NCI-H2171 (cell line): ENCODE data around the gene OTOGL.
A peak's percentile ranks its signal among the peaks of the same experiment; 100 is the strongest.
"Not testable (repeated sequence)": the region's sequence is repeated elsewhere in the genome, so short reads cannot be mapped to it uniquely, and the experiment has no call there.

Experiments
- DNase-seq: peaks from one replicate; lab custom pipeline; 2025; lab: John Stamatoyannopoulos, UW

The OTOGL gene

DNA sequence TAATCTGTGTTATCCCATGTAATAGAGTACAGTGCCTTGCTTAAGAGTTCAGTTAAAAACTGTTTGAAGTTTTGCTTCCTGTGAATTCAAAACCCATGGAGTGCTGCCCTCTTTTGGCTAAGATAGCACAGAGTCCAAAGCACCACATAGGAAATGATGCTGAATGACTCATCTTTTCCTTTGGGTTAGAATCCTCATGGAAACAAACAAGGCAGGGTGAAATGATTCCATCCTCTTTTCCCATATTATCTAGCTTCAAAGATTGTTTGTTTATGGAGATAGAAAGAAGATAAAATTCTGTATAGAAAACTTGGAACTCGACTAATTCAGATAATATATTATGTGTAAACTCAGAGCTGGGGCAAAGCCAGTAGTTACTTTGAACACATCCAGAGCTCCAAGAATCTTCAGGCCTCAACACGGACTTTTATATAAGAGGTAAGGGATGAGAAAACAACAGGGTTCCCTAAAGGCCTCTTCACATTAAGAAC, 87.4 kb downstream of the OTOGL start:
- DNase-seq: peak; percentile 64

GRCh38 chr12:80187660-80188090, 88.3 kb downstream of the OTOGL start:
- DNase-seq: peak; percentile 80

DNA sequence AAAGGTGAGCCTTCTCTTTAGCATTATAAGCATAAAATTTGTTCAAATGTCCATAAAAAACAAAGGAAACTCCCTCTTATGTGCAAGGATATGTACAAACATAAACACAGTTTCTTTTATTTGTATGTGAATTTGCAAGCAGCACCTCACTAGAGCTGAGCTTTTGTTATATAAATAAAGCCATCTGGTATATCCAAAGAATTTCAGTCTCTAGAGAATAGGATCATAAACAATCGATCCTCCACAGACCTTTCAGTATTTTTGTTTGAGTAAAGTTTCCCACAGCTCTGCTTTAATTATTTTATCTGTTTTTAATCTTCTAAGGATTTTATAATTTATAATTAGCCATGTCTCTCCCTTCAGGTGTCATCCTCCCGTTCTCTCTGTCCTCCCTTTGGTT, 89.2 kb downstream of the OTOGL start:
- DNase-seq: peak; percentile 88

DNA sequence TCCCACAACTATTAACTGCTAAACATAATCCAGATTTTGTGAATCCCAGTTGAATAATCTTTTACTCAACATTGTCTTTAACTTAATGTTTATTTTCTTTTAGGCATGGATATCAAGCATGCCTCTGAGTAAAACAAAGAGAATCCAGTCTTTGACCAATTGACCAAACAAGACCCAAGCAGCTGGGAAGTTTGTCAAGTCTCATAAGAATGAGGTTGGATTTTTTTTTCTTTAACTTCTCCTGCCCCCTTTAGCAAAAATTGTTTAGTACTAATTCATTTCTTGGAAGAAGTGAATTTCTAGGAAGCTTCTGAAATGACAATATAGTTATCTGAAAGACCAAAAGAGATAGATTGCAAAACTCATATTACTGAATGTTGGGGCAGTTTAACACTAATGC, 89.9 kb downstream of the OTOGL start:
- no peak for DNase-seq

DNA sequence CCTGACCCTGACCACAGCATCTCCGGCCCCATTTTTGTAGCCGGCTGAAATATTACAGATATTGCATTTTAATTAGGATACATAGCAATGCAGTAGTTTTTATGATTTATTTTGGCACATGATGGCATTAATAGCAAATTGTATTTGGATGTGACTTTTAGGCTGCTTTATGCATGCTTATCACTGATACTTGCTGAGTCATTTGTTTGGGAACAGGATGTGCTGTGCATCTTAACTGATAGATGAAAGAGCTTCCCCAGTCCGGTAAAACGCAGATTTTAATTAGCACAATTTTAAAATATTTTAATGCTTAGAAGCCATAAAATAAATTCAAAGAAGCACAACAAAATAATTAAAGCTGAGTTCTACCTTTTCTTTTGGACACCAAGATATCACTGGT, 90.7 kb downstream of the OTOGL start:
- no peak for DNase-seq

DNA sequence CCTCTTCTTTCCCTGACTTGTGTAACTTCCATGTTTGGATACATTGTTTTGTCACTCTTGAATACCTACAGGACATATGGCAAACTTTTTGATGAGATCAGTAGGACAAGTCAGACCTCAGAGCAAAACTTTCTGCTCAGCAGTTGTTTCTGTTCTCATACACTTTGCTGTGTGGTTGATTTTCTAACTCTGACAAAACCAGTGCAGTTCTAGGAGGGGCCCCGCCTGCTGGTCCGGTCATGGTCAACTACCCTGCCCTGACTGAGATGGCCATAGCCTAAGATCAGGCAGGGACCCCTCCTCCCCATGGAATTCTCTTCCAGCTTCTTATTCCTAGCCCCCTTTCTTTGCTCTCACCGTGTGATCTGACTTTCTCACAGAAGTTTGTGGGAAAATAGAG, 92.8 kb downstream of the OTOGL start:
- no peak for DNase-seq

GRCh38 chr12:80193865-80194264, 94.5 kb downstream of the OTOGL start:
- DNase-seq: no peak

- DNase-seq: peak; percentile 44
These were observed 95.9 kb downstream of the OTOGL start for GRCh38 chr12:80195074-80195726.

GRCh38 chr12:80195737-80196136, 96.4 kb downstream of the OTOGL start:
- DNase-seq: no peak

GRCh38 chr12:80196419-80196818, 97.1 kb downstream of the OTOGL start:
- DNase-seq: no peak

DNA sequence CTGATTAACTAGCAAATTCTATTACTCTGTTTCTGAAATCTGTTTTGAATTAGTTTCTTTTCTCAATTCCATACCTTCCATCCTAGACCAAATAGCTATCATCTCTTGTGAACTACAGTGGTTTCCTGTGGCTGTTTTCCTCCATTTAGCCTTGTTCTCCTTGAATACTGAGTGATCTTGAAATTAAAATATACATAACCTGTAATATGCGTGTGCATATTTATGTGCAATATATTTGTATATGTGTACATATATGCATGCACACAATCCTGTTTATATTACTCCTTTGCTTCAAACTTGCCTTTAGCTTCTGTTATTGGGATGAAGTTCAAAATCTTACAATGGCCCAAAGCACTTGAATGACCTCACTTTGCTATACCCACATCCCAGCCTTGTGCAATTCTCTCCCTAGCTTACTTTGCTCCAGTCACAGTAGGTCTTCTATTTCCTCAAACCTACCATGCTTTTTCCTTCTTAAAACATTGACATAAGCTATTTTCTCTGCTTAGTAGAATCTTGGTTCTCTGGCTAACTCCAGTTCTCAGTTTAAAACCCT, 99.5 kb downstream of the OTOGL start:
- DNase-seq: no peak

DNA sequence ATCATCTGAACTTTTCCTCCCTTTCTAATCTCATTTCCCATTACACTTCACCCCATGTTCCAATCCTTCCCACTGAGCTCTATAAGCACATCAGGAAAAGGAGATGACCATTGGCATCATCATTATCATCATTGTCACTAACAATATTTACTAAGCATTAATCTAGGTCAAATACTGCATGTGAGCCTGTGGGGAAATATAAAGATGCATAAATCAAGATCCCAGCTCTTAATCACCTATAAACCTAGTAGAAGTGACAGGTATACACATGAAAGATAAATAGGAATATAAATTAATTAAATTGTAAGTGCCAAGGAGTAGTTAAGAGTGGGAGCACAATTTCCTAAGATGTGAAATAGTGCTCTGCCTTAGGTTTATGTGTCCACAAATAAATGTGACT, 100.6 kb downstream of the OTOGL start:
- no peak for DNase-seq

- DNase-seq: no peak
These were observed 101.1 kb downstream of the OTOGL start for GRCh38 chr12:80200414-80200813.

GRCh38 chr12:80201908-80202307, 102.6 kb downstream of the OTOGL start:
- DNase-seq: no peak

DNA sequence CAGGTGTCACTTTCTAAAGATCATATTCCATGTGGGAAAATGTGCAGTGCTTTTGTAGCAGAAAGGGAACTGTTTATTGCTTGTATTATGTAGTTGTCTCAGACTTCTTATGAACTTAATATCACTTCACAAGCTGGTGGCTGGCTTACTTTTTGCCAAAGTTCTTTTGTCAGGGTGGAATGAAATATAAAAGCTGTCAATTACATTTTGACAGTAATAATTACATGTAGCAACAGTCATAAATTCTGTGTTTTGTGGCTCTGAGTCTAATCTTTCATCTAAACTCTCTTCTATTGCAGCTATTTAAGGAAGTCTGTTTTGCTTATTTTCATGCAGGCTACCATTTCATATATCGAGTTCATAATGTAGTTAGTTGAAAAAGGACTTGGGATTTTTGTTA, 106.6 kb downstream of the OTOGL start:
- DNase-seq: peak; percentile 19

DNA sequence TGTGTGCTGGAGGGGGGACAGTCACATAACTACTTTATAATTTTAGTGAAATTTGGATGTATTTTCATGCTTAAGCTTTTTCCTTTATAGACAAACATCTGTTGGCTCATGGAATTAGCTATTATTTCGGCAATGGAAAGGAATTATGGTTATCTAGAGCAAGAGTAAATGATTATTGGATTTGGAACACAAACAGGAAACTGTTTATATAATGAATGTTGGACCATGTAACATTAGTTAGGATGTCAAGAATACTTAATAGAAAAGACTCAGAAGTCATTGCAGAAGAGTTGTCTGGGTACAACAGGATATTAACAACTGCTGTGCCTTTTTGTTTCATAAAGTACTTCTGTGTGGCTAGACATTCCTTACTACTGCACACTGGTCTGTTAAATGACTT, 108.7 kb downstream of the OTOGL start:
- DNase-seq: no peak

DNA sequence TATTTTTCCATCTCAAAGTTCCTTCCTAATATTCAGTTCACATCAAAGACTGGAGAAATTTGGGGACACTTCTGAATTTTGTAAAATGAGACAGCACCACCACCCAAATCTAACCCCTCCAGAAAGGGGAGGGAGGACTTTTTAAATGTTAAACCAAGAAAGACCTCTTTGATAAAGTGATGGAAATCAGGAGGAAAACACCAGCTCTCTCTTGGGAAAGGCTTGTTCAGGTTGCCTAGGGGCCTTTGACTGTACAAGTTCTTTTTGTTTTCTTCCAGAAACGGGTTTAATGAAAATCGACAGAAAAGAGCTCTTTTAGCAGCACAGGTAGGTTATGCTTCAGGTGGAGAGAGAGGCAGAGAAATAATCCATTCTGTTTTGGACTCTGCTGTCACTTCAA, 112.3 kb downstream of the OTOGL start:
- no peak for DNase-seq

DNA sequence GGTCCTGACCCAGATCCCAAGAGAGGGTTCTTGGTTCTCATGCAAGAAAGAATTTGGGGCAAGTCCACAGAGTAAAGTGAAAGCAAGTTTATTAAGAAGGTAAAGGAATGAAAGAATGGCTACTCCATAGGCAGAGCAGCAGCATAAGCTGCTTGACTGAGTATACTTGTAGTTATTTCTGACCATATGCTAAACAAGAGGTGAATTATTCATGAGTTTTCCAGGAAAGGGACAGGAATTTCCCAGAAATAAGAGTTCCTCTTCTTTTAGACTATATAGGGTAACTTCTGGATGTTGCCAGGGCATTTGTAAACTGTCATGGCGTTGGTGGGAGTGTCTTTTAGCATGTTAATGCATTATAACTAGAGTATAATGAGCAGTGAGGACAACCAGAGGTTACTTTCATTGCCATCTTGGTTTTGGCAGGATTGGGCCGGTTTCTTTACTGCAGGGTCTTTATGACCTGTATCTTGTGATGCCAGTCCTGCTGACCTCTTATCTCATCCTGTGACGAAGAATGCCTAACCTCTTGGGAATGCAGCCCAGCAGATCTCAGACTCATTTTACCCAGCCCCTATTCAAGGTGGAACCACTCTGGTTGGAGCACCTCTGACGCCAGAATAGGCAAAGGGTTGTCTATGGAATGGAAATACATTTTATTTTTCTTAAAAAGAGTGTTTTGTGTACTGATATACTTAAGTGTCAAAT, 113.8 kb downstream of the OTOGL start:
- DNase-seq: no peak

DNA sequence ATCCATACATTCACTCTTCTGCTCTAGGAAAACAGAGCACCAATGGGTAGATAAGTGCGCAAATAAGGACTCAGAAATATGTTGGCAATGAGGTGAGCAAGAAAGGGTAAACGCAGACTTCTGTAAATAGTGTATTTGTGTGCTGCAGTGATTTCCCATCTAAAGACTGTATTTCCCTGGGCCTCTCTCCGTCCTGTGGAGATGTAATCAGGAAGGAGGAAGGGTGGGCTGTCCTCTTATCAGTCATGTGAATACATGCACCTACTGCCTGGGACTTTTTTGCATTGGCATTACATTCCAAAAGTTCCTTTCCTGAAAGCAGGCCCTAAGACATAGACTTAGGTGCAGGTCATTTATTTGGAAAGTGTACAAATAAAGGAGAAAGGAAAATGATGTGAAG, 114.5 kb downstream of the OTOGL start:
- no peak for DNase-seq

- peak; percentile 85 for DNase-seq
These were observed 117.7 kb downstream of the OTOGL start for GRCh38 chr12:80217011-80217535.

GRCh38 chr12:80218925-80219324, 119.6 kb downstream of the OTOGL start:
- not testable (repeated sequence) for DNase-seq

- no peak for DNase-seq
These were observed 120.0 kb downstream of the OTOGL start for GRCh38 chr12:80219345-80219744.

GRCh38 chr12:80222261-80222660, 122.9 kb downstream of the OTOGL start:
- no peak for DNase-seq
